PC-3 (cell line): ENCODE data around the gene CD81. TPM values are rescaled to one million over a fixed set of nuclear protein-coding genes. Genes with fewer than 3 reads are reported as not detected.

Experiments
- ATAC-seq: fragments of 200-7000 bp; cut with Tn5 transposase; 2 replicates; pipeline ENCODE4 v1.9.1; 2020; ENCODE audit warnings: mild to moderate bottlenecking, moderate library complexity
- BruUV-seq: library from RNA; stranded (reverse); fragments of 400-500 nt; replicated peaks from 2 replicates; lab custom pipeline; 2021; lab: Mats Ljungman, UMichigan
- CTCF ChIA-PET: fragments of 300-600 bp; sonication (Branson Sonifier 250); formaldehyde crosslinking; loops from one replicate; lab custom pipeline; 2022; ENCODE audit warnings: antibody characterized with exemption; lab: Charles Lee
- POLR2A ChIA-PET: fragments of 300-600 bp; sonication (Branson Sonifier 250); formaldehyde crosslinking; loops from one replicate; lab custom pipeline; 2022; ENCODE audit warnings: antibody characterized with exemption; ENCODE audit not compliant: unreplicated experiment; lab: Charles Lee
- DNase-seq: peaks from one replicate; pipeline ENCODE4 v3.0.0-alpha.2; 2015
- H2AFZ ChIP-seq: fragments of 300-600 bp; sonication (generic); 2 replicates; pipeline ENCODE4 v1.6.0; 2016; ENCODE audit warnings: antibody characterized with exemption, low read length
- H3F3A ChIP-seq: fragments of 300-600 bp; sonication (generic); one replicate; pipeline ENCODE4 v1.6.0; 2017; ENCODE audit warnings: antibody characterized with exemption, low read length, control low read depth, mild to moderate bottlenecking; ENCODE audit not compliant: unreplicated experiment
- H3K27ac ChIP-seq: fragments of 300-600 bp; sonication (generic); 2 replicates; pipeline ENCODE4 v1.5.1; 2016; ENCODE audit warnings: mild to moderate bottlenecking, low read length
- H3K27me3 ChIP-seq: fragments of 300-600 bp; sonication (generic); 2 replicates; pipeline ENCODE4 v1.6.1; 2016; ENCODE audit warnings: low read length, mixed read lengths
- H3K36me3 ChIP-seq: fragments of 300-600 bp; sonication (generic); 2 replicates; pipeline ENCODE4 v1.6.1; 2016; ENCODE audit warnings: low read depth, mixed run types, low read length, mixed read lengths
- H3K4me1 ChIP-seq: fragments of 300-600 bp; sonication (generic); 2 replicates; pipeline ENCODE4 v1.5.1; 2016; ENCODE audit warnings: low read length; ENCODE audit not compliant: insufficient read depth
- H3K4me2 ChIP-seq: fragments of 300-600 bp; sonication (generic); 2 replicates; pipeline ENCODE4 v1.6.0; 2016; ENCODE audit warnings: low read length
- H3K4me3 ChIP-seq: fragments of 300-600 bp; sonication (generic); 2 replicates; pipeline ENCODE4 v1.5.1; 2016; ENCODE audit warnings: mild to moderate bottlenecking, low read length, mixed read lengths
- H3K79me2 ChIP-seq: fragments of 300-600 bp; sonication (generic); 2 replicates; pipeline ENCODE4 v1.6.1; 2017; ENCODE audit warnings: low read length, mixed read lengths
- H3K9ac ChIP-seq: fragments of 300-600 bp; sonication (generic); 2 replicates; pipeline ENCODE4 v1.6.0; 2016; ENCODE audit warnings: mild to moderate bottlenecking, low read length
- H3K9me2 ChIP-seq: fragments of 300-600 bp; sonication (generic); replicated peaks from 2 replicates; pipeline ENCODE4 v1.6.1; 2016; ENCODE audit warnings: mixed run types, low read length, mixed read lengths
- H3K9me3 ChIP-seq: fragments of 300-600 bp; sonication (generic); 2 replicates; pipeline ENCODE4 v1.6.1; 2016; ENCODE audit warnings: low read length, mixed read lengths
- H4K20me1 ChIP-seq: fragments of 300-600 bp; sonication (generic); 2 replicates; pipeline ENCODE4 v1.6.1; 2016; ENCODE audit warnings: low read length, mixed read lengths
- CTCF ChIP-seq: fragments of 300-600 bp; sonication (generic); conservative IDR thresholded peaks from 2 replicates; pipeline ENCODE4 v1.5.1; 2017; ENCODE audit warnings: antibody characterized with exemption, low read depth, mild to moderate bottlenecking, low read length
- EZH2 ChIP-seq: fragments of 300-600 bp; sonication (generic); IDR thresholded peaks from one replicate; pipeline ENCODE4 v1.6.1; 2017; ENCODE audit warnings: antibody characterized with exemption, mild to moderate bottlenecking, low read length; ENCODE audit not compliant: unreplicated experiment
- EZH2phosphoT487 ChIP-seq: fragments of 300-600 bp; sonication (generic); IDR thresholded peaks from 2 replicates; pipeline ENCODE4 v1.6.1; 2018; ENCODE audit warnings: mild to moderate bottlenecking, antibody characterized with exemption, low read length, borderline replicate concordance
- intact Hi-C: fragments of 100-400 bp; cut with micrococcal nuclease; formaldehyde crosslinking; loops from 2 replicates; pipeline ENCODE4 v1.9.0; 2023
- total RNA-seq: library from RNA; depleted of rRNA; stranded (reverse); fragments of >200 nt; gene quantifications from 2 replicates; pipeline ENCODE4 v1.2.3, GENCODE V29; 2014

The CD81 gene
- total RNA-seq, 1 experiment from 2014 or later, result 134 TPM

DNA sequence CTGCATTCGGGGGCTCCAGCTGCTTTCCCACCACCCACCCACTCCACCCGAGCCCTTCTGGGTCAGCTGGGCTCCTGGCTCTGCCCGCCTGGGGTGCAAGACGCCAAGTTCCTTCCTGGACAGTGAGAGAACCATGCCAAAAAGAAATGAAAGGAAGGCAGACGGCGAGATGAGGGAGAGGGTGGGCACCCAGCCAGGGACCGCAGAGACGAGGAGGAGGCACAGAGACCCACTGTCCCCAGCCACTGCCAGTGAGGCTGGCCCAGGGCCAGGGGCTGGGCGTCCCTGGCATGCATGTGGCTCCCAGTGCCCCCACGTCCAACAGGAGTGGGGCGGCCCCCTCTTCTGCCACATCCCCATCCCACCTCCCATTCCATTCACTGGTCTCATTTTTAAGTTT is 10.8 kb upstream of the CD81 start:
- no TSS peak for BruUV-seq

GRCh38 chr11:2366733-2367132 is 10.4 kb upstream of the CD81 start:
- H3K9me3 ChIP-seq, result no peaks in the 10 kb centered on the region
- H3K9me2 ChIP-seq, result no peaks in the 10 kb centered on the region
- DNase-seq, result no peak
- H3K4me3 ChIP-seq, result no peak overlapping the region
- no TSS peak for BruUV-seq
- intact Hi-C loops, result no loop called here
- ChIA-PET POLR2A (no interaction called here), CTCF (no interaction called here)
- no peak overlapping the region for H3K9ac ChIP-seq
- no peak for ATAC-seq
- TF ChIP-seq EZH2 (no peak), EZH2phosphoT487 (no peak), CTCF (no peak)
- no peaks in the 10 kb centered on the region for H3K4me1 ChIP-seq
- no peaks in the 10 kb centered on the region for H3F3A ChIP-seq
- no peak overlapping the region for H2AFZ ChIP-seq
- no peaks in the 10 kb centered on the region for H3K27me3 ChIP-seq
- no peak overlapping the region for H3K4me2 ChIP-seq
- H3K79me2 ChIP-seq, result no peaks in the 10 kb centered on the region
- H3K36me3 ChIP-seq, result no peaks in the 10 kb centered on the region
- no peaks in the 10 kb centered on the region for H4K20me1 ChIP-seq
- no peak overlapping the region for H3K27ac ChIP-seq

More for the DNA sequence above, 10.8 kb upstream of the CD81 start:
- H3K79me2 ChIP-seq, result no peaks in the 10 kb centered on the region
- no peak overlapping the region for H3K4me3 ChIP-seq
- no peaks in the 10 kb centered on the region for H3K4me1 ChIP-seq
- no peaks in the 10 kb centered on the region for H3K9me2 ChIP-seq
- intact Hi-C loops, result no loop called here
- H3K36me3 ChIP-seq, result no peaks in the 10 kb centered on the region
- no peaks in the 10 kb centered on the region for H3F3A ChIP-seq
- no peaks in the 10 kb centered on the region for H4K20me1 ChIP-seq
- ATAC-seq (no peak), DNase-seq (no peak)
- no peaks in the 10 kb centered on the region for H3K27me3 ChIP-seq
- CTCF ChIA-PET, result no interaction called here
- H3K9me3 ChIP-seq, result no peaks in the 10 kb centered on the region
- H2AFZ ChIP-seq, result no peak overlapping the region
- H3K27ac ChIP-seq, result no peak overlapping the region
- no peak overlapping the region for H3K9ac ChIP-seq
- H3K4me2 ChIP-seq, result no peak overlapping the region
- POLR2A ChIA-PET, result no interaction called here
- TF ChIP-seq CTCF (no peak), EZH2 (no peak), EZH2phosphoT487 (no peak)

- Histone ChIP-seq H3K9me2 (no peaks in the 10 kb centered on the region), H3K27me3 (no peaks in the 10 kb centered on the region), H3K9ac (no peak overlapping the region), H3K4me3 (no peak overlapping the region), H3K79me2 (no peaks in the 10 kb centered on the region), H3K36me3 (no peaks in the 10 kb centered on the region), H3F3A (no peaks in the 10 kb centered on the region), H3K4me1 (no peaks in the 10 kb centered on the region), H3K9me3 (no peaks in the 10 kb centered on the region), H3K4me2 (no peak overlapping the region), H3K27ac (no peak overlapping the region), H4K20me1 (no peaks in the 10 kb centered on the region), H2AFZ (no peak overlapping the region)
- ATAC-seq (no peak), DNase-seq (no peak)
- POLR2A ChIA-PET, result no interaction called here
- no peak for TF ChIP-seq EZH2
- no peak for TF ChIP-seq EZH2phosphoT487
- TF ChIP-seq CTCF, result no peak
- intact Hi-C loops, result no loop called here
- BruUV-seq, result no TSS peak
- CTCF ChIA-PET, result no interaction called here
These were observed 9.6 kb upstream of the CD81 start for GRCh38 chr11:2367266-2368160.
